Melanocyte of skin (primary cell): Measurements from ENCODE around the gene FOXM1. TPM values are rescaled to one million over a fixed set of nuclear protein-coding genes. Genes with fewer than 3 reads are reported as not detected.

ENCODE experiments used
- total RNA-seq, 2 donors: library from RNA; depleted of rRNA; stranded (reverse); fragments of >200 nt; gene quantifications; 2 replicates each; pipeline ENCODE4 v1.2.3, GENCODE V29; 2012

The FOXM1 gene, protein sequence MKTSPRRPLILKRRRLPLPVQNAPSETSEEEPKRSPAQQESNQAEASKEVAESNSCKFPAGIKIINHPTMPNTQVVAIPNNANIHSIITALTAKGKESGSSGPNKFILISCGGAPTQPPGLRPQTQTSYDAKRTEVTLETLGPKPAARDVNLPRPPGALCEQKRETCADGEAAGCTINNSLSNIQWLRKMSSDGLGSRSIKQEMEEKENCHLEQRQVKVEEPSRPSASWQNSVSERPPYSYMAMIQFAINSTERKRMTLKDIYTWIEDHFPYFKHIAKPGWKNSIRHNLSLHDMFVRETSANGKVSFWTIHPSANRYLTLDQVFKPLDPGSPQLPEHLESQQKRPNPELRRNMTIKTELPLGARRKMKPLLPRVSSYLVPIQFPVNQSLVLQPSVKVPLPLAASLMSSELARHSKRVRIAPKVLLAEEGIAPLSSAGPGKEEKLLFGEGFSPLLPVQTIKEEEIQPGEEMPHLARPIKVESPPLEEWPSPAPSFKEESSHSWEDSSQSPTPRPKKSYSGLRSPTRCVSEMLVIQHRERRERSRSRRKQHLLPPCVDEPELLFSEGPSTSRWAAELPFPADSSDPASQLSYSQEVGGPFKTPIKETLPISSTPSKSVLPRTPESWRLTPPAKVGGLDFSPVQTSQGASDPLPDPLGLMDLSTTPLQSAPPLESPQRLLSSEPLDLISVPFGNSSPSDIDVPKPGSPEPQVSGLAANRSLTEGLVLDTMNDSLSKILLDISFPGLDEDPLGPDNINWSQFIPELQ
- 10 to 100 TPM; 24.8 to 53.9 TPM for total RNA-seq

DNA sequence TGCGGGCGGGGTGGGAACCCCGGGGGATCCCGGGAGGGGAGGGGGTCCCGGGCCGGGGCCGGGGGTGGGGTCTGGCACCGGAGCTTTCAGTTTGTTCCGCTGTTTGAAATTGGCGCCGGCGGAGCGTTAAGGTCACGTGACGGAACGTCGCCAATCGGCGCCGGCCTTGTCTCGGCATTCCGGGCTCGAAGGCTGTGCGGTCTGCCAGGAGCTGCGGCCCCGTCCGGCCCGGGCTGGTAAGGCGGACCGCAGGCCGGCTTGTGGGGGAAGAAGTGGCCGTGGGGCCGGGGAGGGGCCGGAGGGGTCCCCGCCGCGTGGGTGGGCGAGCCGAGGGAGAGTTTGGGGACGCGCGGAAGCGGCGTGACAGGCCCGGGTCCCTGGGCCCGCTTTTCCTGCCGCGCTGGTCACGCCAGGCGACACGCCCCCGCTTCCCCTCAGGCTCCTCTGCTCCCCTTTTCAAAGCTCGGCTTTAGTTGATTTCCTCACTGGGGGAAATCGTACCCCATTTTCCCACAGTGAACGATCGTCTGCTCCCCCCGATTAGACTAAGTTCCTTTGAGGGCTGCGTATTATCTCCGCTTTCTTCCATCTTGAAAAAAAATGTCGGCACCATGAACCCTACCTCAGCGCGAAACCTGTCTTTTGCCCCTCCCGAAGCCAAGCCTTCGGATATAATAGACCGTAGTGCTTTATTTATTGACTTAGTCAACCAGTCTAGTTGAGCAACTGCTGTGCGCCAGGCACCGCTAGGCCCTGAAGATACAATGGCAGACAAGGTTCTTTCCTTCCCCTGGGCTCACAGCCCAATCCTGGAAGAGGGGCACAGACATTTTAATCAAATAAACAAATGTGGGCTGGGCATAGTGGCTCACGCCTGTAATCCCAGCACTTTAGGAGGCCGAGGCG, at the start of gene FOXM1, which contains the start of gene RHNO1:
FOXM1 (minus strand) TSS at position 128 of the 906 bp plus-strand sequence. CDS start 2,696 bp downstream, outside the sequence.
RHNO1 (plus strand) TSS at position 177 of the 906 bp plus-strand sequence. CDS start 8,144 bp downstream, outside the sequence.

GRCh38 chr12:2890388-2891239, 13.6 kb upstream of the FOXM1 start, which contains the start of gene TULP3:
Gene TULP3, plus strand, starts transcription at chr12:2890891. Its CDS starts 57 bp downstream, at chr12:2890948.

DNA sequence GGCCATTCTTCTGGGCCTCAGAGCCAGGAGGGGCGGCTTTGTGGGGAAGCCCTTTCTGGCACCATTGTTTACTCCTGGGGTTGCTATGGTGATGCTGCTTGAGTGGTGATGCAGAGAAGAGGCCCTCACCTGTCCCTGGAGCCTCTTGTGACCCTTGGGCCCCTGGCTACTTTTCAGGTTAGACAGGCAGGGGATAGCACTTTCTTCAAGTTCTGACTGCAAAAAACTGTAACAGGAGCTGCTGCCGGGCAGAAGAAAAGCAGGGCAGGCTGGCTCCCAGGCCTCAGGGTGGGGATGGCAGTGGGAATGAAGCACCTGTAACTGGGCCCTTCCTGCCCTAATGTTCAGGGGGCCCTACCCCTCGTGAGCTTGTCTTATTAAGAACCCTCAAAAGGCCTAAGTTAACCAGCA, 19.9 kb downstream of the FOXM1 start, which contains the start of gene TEX52:
TEX52 (minus strand) TSS at position 19 of the 411 bp plus-strand sequence; CDS start at position 6, 13 bp downstream.

GRCh38 chr12:2834581-2835491, 42.1 kb downstream of the FOXM1 start, which contains the start of gene NRIP2:
Gene NRIP2, minus strand, starts transcription at chr12:2835035. Its CDS starts 52 bp downstream, at chr12:2834983.

DNA sequence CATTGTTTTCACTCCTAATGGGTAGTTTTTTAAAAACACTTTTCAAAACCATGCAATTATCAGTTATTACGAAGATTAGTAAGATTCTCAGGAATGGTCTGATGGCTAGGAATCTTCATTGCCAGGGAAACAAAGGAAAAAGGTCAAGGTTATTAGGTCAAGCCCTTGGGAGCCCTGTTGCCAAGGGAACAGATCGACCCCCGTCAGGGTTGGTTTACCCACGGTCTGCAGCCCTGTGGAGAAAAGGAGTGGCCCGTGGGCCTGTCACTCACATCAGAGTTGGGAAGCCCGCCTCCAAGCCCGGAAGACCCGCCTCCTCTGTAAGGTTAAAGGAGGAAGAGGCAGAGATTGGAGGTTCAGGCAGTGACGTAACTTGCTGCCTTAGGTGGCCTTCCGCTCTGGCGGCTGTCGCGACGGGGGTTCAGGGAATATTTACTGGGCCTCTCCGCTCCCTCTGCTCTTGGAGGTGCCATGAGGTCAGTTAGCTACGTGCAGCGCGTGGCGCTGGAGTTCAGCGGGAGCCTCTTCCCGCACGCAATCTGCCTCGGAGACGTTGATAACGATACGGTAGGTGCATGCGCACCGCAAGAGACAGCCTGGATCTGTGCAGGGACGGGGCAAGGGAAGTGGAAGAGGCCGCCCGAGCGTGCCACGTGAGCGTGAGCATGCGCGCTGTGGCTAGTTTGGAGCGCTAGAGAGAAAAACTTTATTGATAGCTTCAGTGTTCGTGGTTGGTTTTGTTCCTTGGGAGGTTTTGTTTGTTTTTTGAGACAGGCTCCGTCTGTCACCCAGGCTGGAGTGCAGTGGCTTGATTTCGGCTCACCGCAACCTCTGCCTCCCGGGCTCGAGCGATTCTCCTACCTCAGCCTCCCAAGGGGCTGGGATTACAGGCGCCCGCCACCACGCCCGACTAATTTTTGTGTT, 64.4 kb downstream of the FOXM1 start, which contains the start of gene ITFG2:
ITFG2 (plus strand) TSS at position 379 of the 924 bp plus-strand sequence; CDS start at position 472, 93 bp downstream.

Other genes starting within 250 kb of the FOXM1 start
- gene FKBP4, start 82.2 kb downstream of the FOXM1 start, total RNA-seq = 10 to 100 TPM; 43.0 to 65.3 TPM
- 10 to 100 TPM; 15.7 to 17.2 TPM for gene ITFG2, start 64.5 kb downstream of the FOXM1 start, total RNA-seq
- gene NRIP2, start 42.1 kb downstream of the FOXM1 start, total RNA-seq = not detected
- gene TEX52, start 20.1 kb downstream of the FOXM1 start, total RNA-seq = not detected
- gene RHNO1, start within 50 bp of the FOXM1 start, total RNA-seq = 10 to 100 TPM; 21.7 to 32.0 TPM
- 10 to 100 TPM; 22.0 to 28.0 TPM for gene TULP3, start 13.7 kb upstream of the FOXM1 start, total RNA-seq
- 10 to 100 TPM; 10.3 to 21.6 TPM for gene TEAD4, start 82.2 kb upstream of the FOXM1 start, total RNA-seq
- 10 to 100 TPM; 14.5 to 17.0 TPM for gene TSPAN9, start 200.2 kb upstream of the FOXM1 start, total RNA-seq